Endothelial cell of umbilical vein (primary cell): ENCODE measurements around the gene SLC6A18. TPM values are rescaled to one million over a fixed set of nuclear protein-coding genes. Genes with fewer than 3 reads are reported as not detected.

ENCODE experiments used
- BruUV-seq: library from RNA; stranded (reverse); fragments of 400-500 nt; replicated peaks from 2 replicates; lab custom pipeline; 2021; lab: Mats Ljungman, UMichigan
- CTCF ChIA-PET: fragments of 300-600, 350-600 bp; sonication (Branson Sonifier 250); formaldehyde crosslinking; loops from one replicate; lab custom pipeline; 2021; ENCODE audit warnings: antibody characterized with exemption, inconsistent platforms; lab: Charles Lee
- POLR2A ChIA-PET: fragments of 300-600, 350-600 bp; sonication (Branson Sonifier 250); formaldehyde crosslinking; loops from one replicate; lab custom pipeline; 2021; ENCODE audit warnings: antibody characterized with exemption, inconsistent platforms; lab: Charles Lee
- DNase-seq: peaks from one replicate; pipeline ENCODE4 v3.0.0-alpha.2; 2011; ENCODE audit warnings: low read depth, low spot score
- FAIRE-seq: peaks from 2 replicates; lab custom pipeline; 2011; peaks lifted over from hg19 to GRCh38; lab: Jason Lieb, UNC
- H2AFZ ChIP-seq: 2 replicates; pipeline ENCODE4 v1.6.0; 2012; ENCODE audit warnings: low read depth, low read length, control low read depth, inconsistent platforms
- H3K27ac ChIP-seq: 2 replicates; pipeline ENCODE4 v1.5.1; 2011; ENCODE audit warnings: low read depth, mild to moderate bottlenecking, control low read depth, low read length, moderate library complexity; ENCODE audit not compliant: insufficient read depth
- H3K27me3 ChIP-seq, 2 experiments: 2 replicates each; pipeline versions ENCODE4 v1.6.0 to v1.6.1; 2011; ENCODE audit warnings: low read length in 2 of 2, mixed read lengths in 1 of 2; ENCODE audit not compliant: control insufficient read depth in 2 of 2, insufficient read depth in 2 of 2
- H3K36me3 ChIP-seq, 2 experiments: 2 replicates in 1 of 2; 3 replicates in 1 of 2; pipeline ENCODE4 v1.5.1; 2011; ENCODE audit warnings: low read length in 2 of 2, mild to moderate bottlenecking in 1 of 2, moderate library complexity in 1 of 2; ENCODE audit not compliant: control insufficient read depth in 2 of 2, insufficient read depth in 2 of 2; ENCODE audit errors: extremely low read depth in 1 of 2
- H3K4me1 ChIP-seq: 3 replicates; pipeline ENCODE4 v1.5.1; 2011; ENCODE audit warnings: mild to moderate bottlenecking, low read length; ENCODE audit not compliant: control insufficient read depth, insufficient read depth; ENCODE audit errors: extremely low read depth
- H3K4me2 ChIP-seq: 2 replicates; pipeline ENCODE4 v1.6.1; 2011; ENCODE audit warnings: low read length, control low read depth, mixed read lengths; ENCODE audit not compliant: insufficient read depth
- H3K4me3 ChIP-seq, 3 experiments: fragments of 200-600 bp in 1 of 3; sonication (generic), shearing (Covaris generic) in 1 of 3; replicated peaks in 1 of 3; 2 replicates each; pipeline ENCODE4 v1.5.1; 2011 to 2016; ENCODE audit warnings: control low read depth in 3 of 3, low read length in 3 of 3, mild to moderate bottlenecking in 2 of 3, inconsistent platforms in 1 of 3, low read depth in 1 of 3, moderate library complexity in 1 of 3; ENCODE audit not compliant: insufficient read depth in 1 of 3
- H3K79me2 ChIP-seq: 2 replicates; pipeline ENCODE4 v1.6.0; 2012; ENCODE audit warnings: low read length, inconsistent platforms; ENCODE audit not compliant: control insufficient read depth, insufficient read depth
- H3K9ac ChIP-seq: replicated peaks from 2 replicates; pipeline ENCODE3; 2011; ENCODE audit warnings: low read length, control low read depth; ENCODE audit not compliant: insufficient read depth; ENCODE audit errors: extremely low read depth
- H3K9me1 ChIP-seq: replicated peaks from 3 replicates; pipeline ENCODE4 v1.6.0; 2011; ENCODE audit warnings: mild to moderate bottlenecking, low read length; ENCODE audit not compliant: control insufficient read depth, insufficient read depth; ENCODE audit errors: extremely low read depth
- H3K9me3 ChIP-seq: replicated peaks from 2 replicates; pipeline ENCODE4 v1.5.1; 2012; ENCODE audit warnings: low read length, inconsistent platforms; ENCODE audit not compliant: control insufficient read depth, insufficient read depth
- H4K20me1 ChIP-seq: replicated peaks from 2 replicates; pipeline ENCODE3; 2011; ENCODE audit warnings: mild to moderate bottlenecking, low read length; ENCODE audit not compliant: control insufficient read depth, insufficient read depth; ENCODE audit errors: extremely low read depth
- EZH2 ChIP-seq: IDR thresholded peaks from 2 replicates; pipeline ENCODE4 v1.6.1; 2012; ENCODE audit warnings: borderline replicate concordance, low read depth, mild to moderate bottlenecking, moderate library complexity, low read length, inconsistent platforms; ENCODE audit not compliant: severe bottlenecking
- FOS ChIP-seq: IDR thresholded peaks from 2 replicates; pipeline ENCODE4 v1.6.1; 2011; ENCODE audit warnings: mild to moderate bottlenecking, low read length, moderate library complexity, borderline replicate concordance; ENCODE audit not compliant: insufficient read depth
- GATA2 ChIP-seq: IDR thresholded peaks from 2 replicates; pipeline ENCODE4 v1.7.0; 2011; ENCODE audit warnings: low read depth, mild to moderate bottlenecking, moderate library complexity, mixed read lengths, low read length; ENCODE audit not compliant: insufficient read length, insufficient read depth
- JUN ChIP-seq: IDR thresholded peaks from 2 replicates; pipeline ENCODE4 v1.6.1; 2011; ENCODE audit warnings: borderline replicate concordance, low read depth; ENCODE audit not compliant: insufficient read length, insufficient read depth
- MAX ChIP-seq: IDR thresholded peaks from 2 replicates; pipeline ENCODE4 v1.6.1; 2011; ENCODE audit not compliant: insufficient read depth, insufficient read length
- MYC ChIP-seq: IDR thresholded peaks from one replicate; pipeline ENCODE4 v1.6.1; 2011; ENCODE audit warnings: mild to moderate bottlenecking, low read depth, low read length
- POLR2A ChIP-seq: IDR thresholded peaks from 2 replicates; pipeline ENCODE4 v1.6.1; 2012; ENCODE audit warnings: low read depth, mild to moderate bottlenecking, control low read depth, low read length
- POLR2AphosphoS5 ChIP-seq: IDR thresholded peaks from 2 replicates; pipeline ENCODE4 v1.6.1; 2012; ENCODE audit warnings: low read depth, mild to moderate bottlenecking, control low read depth, low read length, moderate library complexity; ENCODE audit not compliant: insufficient read depth
- dilution Hi-C: fragments of 300-500 bp; cut with MboI; formaldehyde crosslinking; loops from one replicate; pipeline ENCODE4 v1.15.0; 2019; ENCODE audit warnings: low sequenced_read_pairs; ENCODE audit not compliant: extremely low pct_ligation_motif_present
- intact Hi-C: fragments of 100-400 bp; cut with micrococcal nuclease; formaldehyde crosslinking; loops from one replicate; pipeline ENCODE4 v1.10.0; 2022
- polyA plus RNA-seq, 4 experiments: library from polyadenylated mRNA; depleted of rRNA in 3 of 4; stranded (reverse) in 3 of 4; unstranded in 1 of 4; fragments of >200 nt; gene quantifications; 2 replicates each; pipeline versions ENCODE4 v1.2.1 to v1.2.3, GENCODE V29; 2011 to 2012; ENCODE audit warnings: missing spikeins in 1 of 4
- total RNA-seq: library from RNA; stranded (reverse); gene quantifications from 2 replicates; pipeline ENCODE4 v1.2.3, GENCODE V29; 2021
- TF ChIP-seq, protein P1 (sequence below), 2 donors: IDR thresholded peaks; 1 replicate in 1 of 2; 2 replicates in 1 of 2; pipeline ENCODE4 v1.5.1; 2011; ENCODE audit warnings: low read length in 2 of 2, mild to moderate bottlenecking in 2 of 2, moderate library complexity in 2 of 2, control low read depth in 1 of 2, inconsistent platforms in 1 of 2, low read depth in 1 of 2; ENCODE audit not compliant: insufficient read depth in 1 of 2; ENCODE audit errors: extremely low read depth in 1 of 2

Gene SLC6A18
- total and polyA plus RNA-seq, 2 donors (not counting 3 experiments of a cell fraction or from before 2014, with no cell fraction given): not detected

GRCh38 chr5:1229822-1230221 lies 4.6 kb downstream of the SLC6A18 start:
- FAIRE-seq (no peak), DNase-seq (no peak)
- Histone ChIP-seq H3K27ac (no peak overlapping the region), H3K4me3 (no peak overlapping the region), H3K4me2 (no peak overlapping the region), H3K79me2 (no peaks in the 10 kb centered on the region), H2AFZ (no peak overlapping the region), H3K4me1 (no peaks in the 10 kb centered on the region), H4K20me1 (no peaks in the 10 kb centered on the region), H3K9me1 (no peaks in the 10 kb centered on the region), H3K36me3 (no peaks in the 10 kb centered on the region), H3K27me3 (peaks cover 0 to 2% of the 10 kb centered on the region in 2 experiments), H3K9ac (no peak overlapping the region), H3K9me3 (no peaks in the 10 kb centered on the region)
- CTCF ChIA-PET: no interaction called here
- dilution Hi-C loops: no loop called here
- intact Hi-C loops: no loop called here
- TF ChIP-seq EZH2 (no peak), JUN (no peak), MAX (no peak), MYC (no peak), FOS (no peak), POLR2AphosphoS5 (no peak), GATA2 (no peak), POLR2A (no peak)
- TF ChIP-seq, protein P1, sequence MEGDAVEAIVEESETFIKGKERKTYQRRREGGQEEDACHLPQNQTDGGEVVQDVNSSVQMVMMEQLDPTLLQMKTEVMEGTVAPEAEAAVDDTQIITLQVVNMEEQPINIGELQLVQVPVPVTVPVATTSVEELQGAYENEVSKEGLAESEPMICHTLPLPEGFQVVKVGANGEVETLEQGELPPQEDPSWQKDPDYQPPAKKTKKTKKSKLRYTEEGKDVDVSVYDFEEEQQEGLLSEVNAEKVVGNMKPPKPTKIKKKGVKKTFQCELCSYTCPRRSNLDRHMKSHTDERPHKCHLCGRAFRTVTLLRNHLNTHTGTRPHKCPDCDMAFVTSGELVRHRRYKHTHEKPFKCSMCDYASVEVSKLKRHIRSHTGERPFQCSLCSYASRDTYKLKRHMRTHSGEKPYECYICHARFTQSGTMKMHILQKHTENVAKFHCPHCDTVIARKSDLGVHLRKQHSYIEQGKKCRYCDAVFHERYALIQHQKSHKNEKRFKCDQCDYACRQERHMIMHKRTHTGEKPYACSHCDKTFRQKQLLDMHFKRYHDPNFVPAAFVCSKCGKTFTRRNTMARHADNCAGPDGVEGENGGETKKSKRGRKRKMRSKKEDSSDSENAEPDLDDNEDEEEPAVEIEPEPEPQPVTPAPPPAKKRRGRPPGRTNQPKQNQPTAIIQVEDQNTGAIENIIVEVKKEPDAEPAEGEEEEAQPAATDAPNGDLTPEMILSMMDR (IDR thresholded peaks at IDR 0.05; ENCODE audit: extremely low read depth in 1 of 2, insufficient read depth in 1 of 2, low read depth in 1 of 2, low read length in 2 of 2): no peak
- BruUV-seq: no TSS peak
- POLR2A ChIA-PET: no interaction called here
